Duodenal mucosa (tissue), 2 donors: ENCODE data around the gene NEUROG2.
"Not testable (repeated sequence)": the region's sequence is repeated elsewhere in the genome, so short reads cannot be mapped to it uniquely, and the experiment has no call there.

ENCODE experiments used
- H3K27ac ChIP-seq: one replicate; pipeline ENCODE4 v1.7.0; 2013; ENCODE audit warnings: low read depth, low read length
- H3K27me3 ChIP-seq, 2 donors: one replicate each; pipeline ENCODE4 v1.7.0; 2013; ENCODE audit warnings: low read length in 2 of 2, control low read depth in 1 of 2; ENCODE audit not compliant: insufficient read depth in 2 of 2, control insufficient read depth in 1 of 2
- H3K36me3 ChIP-seq, 2 donors: one replicate each; pipeline ENCODE4 v1.7.0; 2013; ENCODE audit warnings: low read length in 2 of 2, control low read depth in 1 of 2; ENCODE audit not compliant: insufficient read depth in 2 of 2, control insufficient read depth in 1 of 2
- H3K4me1 ChIP-seq, 2 donors: one replicate each; pipeline ENCODE4 v1.7.0; 2013; ENCODE audit warnings: low read length in 2 of 2, control low read depth in 1 of 2; ENCODE audit not compliant: insufficient read depth in 2 of 2, control insufficient read depth in 1 of 2
- H3K4me3 ChIP-seq, 2 donors: one replicate each; pipeline ENCODE4 v1.7.0; 2013; ENCODE audit warnings: low read length in 2 of 2, low read depth in 1 of 2
- H3K9ac ChIP-seq, 2 donors: one replicate each; pipeline ENCODE4 v1.7.0; 2013; ENCODE audit warnings: low read length in 2 of 2, low read depth in 1 of 2
- H3K9me3 ChIP-seq, 2 donors: one replicate each; pipeline ENCODE4 v1.7.0; 2013; ENCODE audit warnings: low read length in 2 of 2, control low read depth in 1 of 2; ENCODE audit not compliant: control insufficient read depth in 1 of 2

The NEUROG2 gene

DNA sequence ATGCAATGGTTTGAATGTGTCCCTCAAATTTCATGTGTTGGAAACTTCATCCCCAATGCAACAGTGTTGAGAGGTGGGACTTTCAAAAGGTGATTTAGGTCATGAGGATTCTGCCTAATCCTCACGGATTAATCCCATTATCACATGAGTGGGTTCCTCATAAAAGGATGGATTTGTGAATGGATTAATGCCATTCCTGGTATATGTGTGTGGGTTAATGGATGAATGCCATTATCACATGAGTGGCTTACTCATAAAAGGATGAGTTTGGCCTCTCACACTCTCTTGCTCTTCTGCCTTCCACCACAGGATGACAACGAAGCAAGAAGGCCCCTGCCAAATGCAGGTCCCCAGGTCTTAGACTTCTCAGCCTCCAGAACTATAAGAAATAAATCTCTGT is 30.5 kb upstream of the NEUROG2 start:
- no peaks in the 10 kb centered on the region for H3K9me3 ChIP-seq
- H3K4me3 ChIP-seq = no peak overlapping the region
- no peaks in the 10 kb centered on the region for H3K27me3 ChIP-seq
- H3K36me3 ChIP-seq = no peaks in the 10 kb centered on the region
- no peaks in the 10 kb centered on the region for H3K4me1 ChIP-seq
- no peak overlapping the region for H3K9ac ChIP-seq
- H3K27ac ChIP-seq = no peak overlapping the region

DNA sequence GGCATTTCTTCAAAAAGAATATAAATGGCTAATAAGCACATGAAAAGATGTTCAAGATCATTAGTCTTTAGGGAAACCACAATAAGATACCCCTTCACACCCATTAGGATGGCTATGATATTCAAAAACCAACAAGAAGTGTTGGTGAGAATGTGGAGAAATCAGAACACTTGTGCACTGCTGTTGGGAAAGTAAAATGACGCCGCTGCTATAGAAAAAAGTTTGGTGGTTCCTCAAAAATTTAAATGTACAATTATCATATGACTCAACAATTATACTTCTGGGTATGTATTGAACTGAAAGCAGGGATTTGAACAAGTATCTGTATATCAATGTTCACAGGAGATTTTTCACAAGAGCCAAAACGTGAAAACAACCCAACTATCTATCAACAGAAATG is 29.4 kb upstream of the NEUROG2 start:
- H3K27me3 ChIP-seq = no peaks in the 10 kb centered on the region
- H3K27ac ChIP-seq = no peak overlapping the region
- H3K36me3 ChIP-seq = no peaks in the 10 kb centered on the region
- H3K9me3 ChIP-seq = no peaks in the 10 kb centered on the region
- H3K4me3 ChIP-seq = no peak overlapping the region
- no peaks in the 10 kb centered on the region for H3K4me1 ChIP-seq
- no peak overlapping the region for H3K9ac ChIP-seq

DNA sequence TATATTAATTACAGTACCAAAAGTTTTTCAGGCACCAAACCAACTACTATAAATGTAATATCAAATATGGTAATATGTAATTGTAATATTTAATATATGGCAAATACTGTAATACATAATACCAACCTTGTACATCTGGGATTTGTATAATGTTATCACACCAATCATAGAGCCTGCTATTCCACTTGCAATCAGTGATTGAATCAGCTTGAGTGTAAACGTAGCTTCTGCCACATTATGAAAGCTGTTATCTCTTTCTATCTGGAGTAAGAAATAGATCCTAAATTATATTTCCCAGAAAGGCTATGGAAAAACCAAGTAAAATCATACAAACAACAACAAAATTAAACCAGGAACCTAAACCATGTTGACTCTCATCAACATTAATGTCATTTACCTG is 24.7 kb upstream of the NEUROG2 start:
- Histone ChIP-seq H3K27ac (no peak overlapping the region), H3K27me3 (no peaks in the 10 kb centered on the region), H3K9ac (no peak overlapping the region), H3K36me3 (no peaks in the 10 kb centered on the region), H3K4me1 (no peaks in the 10 kb centered on the region), H3K4me3 (no peak overlapping the region), H3K9me3 (no peaks in the 10 kb centered on the region)

DNA sequence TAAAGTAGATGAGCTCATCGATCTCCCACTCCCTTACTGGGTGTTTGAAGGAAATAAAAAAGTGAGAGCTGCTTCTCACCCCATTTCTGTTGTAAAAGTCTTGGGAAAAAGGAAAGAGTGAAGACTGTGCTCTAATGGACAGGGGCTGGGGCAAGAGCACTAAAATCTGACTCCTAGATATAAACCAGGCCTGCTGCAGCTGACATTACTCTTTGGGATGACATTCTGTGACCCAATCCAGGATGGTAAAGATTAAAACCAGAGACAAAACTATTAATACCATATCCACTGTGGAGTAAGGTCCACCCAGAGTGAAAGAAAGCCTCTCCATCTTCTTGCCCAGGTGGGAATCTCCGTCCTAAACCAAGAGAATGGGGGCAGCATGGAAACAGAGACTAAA is 20.1 kb upstream of the NEUROG2 start:
- no peak overlapping the region for H3K27ac ChIP-seq
- H3K4me1 ChIP-seq = no peaks in the 10 kb centered on the region
- H3K9me3 ChIP-seq = no peaks in the 10 kb centered on the region
- H3K27me3 ChIP-seq = no peaks in the 10 kb centered on the region
- H3K36me3 ChIP-seq = no peaks in the 10 kb centered on the region
- H3K9ac ChIP-seq = no peak overlapping the region
- H3K4me3 ChIP-seq = no peak overlapping the region

DNA sequence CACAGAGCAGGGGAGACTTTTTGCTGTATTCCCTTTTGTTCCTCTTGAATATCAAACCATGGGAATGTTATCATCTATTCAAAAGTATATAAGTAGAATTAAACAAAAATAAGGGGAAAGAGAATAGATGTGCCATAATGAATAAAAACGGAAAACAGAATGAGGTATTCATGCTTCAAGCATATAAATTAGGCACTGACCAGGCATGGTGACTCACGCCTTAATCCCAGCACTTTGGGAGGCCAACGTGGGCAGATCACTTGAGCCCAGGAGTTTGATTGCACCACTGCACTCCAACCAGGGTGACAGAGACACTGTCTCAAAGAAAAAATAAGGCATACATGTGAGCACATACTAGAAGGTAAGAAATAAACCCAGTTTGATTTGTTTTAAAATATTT is 16.3 kb upstream of the NEUROG2 start:
- no peak overlapping the region for H3K4me3 ChIP-seq
- no peak overlapping the region for H3K9ac ChIP-seq
- H3K4me1 ChIP-seq = no peaks in the 10 kb centered on the region
- H3K36me3 ChIP-seq = no peaks in the 10 kb centered on the region
- no peaks in the 10 kb centered on the region for H3K27me3 ChIP-seq
- H3K9me3 ChIP-seq = no peaks in the 10 kb centered on the region
- H3K27ac ChIP-seq = no peak overlapping the region

DNA sequence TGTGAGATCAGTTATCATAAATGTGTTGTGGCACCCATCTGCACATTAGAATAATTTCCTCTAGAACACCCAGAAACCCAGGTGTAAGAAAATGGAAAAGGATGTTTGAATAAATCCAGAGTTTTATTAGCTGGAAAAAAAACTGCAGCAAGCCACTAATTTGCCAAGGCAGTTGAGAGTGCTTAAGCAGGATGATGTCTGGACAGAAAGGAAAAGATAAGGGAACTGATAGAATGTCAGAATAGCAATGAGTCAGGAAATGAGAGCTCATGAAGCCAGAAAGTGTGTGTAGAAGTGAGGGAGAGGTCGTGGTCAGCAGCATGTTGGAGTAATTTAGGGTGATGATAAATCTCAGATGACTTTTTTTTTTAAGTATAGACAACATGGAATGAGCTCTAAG is 15.2 kb upstream of the NEUROG2 start:
- H3K36me3 ChIP-seq = no peaks in the 10 kb centered on the region
- no peaks in the 10 kb centered on the region for H3K4me1 ChIP-seq
- no peak overlapping the region for H3K9ac ChIP-seq
- no peak overlapping the region for H3K27ac ChIP-seq
- H3K4me3 ChIP-seq = no peak overlapping the region
- no peaks in the 10 kb centered on the region for H3K9me3 ChIP-seq
- H3K27me3 ChIP-seq = no peaks in the 10 kb centered on the region

DNA sequence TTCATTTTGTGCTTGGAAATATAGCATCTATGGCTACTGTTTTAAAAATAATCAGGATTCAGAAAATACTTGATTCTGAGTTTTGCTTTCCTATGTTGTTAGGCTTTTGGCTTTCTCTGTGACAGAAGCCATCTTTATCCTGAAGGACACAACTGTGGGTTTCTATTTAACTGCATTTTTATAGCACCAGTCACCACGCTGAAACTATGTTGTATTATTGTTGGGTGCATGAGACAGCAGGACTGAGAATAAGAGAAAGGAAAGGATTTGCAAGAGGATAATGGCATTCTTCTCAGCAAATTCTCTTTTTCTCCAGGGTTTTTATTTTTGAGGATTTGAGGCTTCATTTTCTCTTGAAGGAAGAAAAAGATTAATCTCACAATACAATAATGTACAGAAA is 10.1 kb upstream of the NEUROG2 start:
- Histone ChIP-seq H3K27ac (no peak overlapping the region), H3K9ac (no peak overlapping the region), H3K36me3 (no peaks in the 10 kb centered on the region), H3K4me1 (peaks cover 11 to 12% of the 10 kb centered on the region in 2 donors), H3K4me3 (no peak overlapping the region), H3K27me3 (peaks cover 36 to 38% of the 10 kb centered on the region in 2 donors), H3K9me3 (no peaks in the 10 kb centered on the region)

DNA sequence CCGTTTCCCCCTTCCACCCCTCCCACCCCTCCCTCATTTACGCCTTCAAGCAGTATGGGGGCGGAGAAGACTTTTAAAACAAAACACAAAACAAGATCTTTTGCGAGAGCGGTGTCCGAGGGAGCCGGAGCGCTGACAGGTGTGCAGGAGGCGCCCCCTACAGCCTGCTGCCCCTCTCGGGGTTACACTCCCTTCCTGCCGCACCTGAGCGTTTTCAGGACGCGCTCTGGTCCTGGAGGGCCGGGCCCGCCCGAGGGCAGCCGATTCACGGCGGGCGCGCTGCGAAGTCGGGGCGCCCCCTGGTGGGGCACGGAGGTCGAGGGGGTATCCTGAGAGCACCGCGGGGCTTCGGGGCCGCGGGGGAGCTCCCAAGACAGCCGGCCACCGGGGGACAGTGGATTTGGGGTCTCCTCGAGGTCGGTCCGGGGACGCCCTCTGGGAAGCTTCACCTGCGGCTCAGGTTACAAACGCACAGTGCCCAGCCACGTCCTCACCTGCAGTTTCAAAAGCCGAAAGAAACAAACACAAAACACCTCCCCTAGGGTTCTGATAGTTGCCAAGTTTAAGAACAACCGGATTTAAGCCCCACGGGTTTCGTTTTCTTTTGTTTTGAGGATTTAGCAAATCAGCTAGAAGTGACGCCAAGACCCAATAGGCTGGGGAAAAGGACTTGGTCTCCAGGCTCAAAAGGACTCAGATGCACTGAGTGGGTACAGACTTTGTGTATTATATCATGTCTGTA is 8.0 kb upstream of the NEUROG2 start:
- H3K27ac ChIP-seq = no peak overlapping the region
- H3K4me1 ChIP-seq = peaks cover 12 to 16% of the 10 kb centered on the region in 2 donors
- no peak overlapping the region for H3K9ac ChIP-seq
- peaks cover 52 to 59% of the 10 kb centered on the region in 2 donors for H3K27me3 ChIP-seq
- H3K36me3 ChIP-seq = no peaks in the 10 kb centered on the region
- no peaks in the 10 kb centered on the region for H3K9me3 ChIP-seq
- H3K4me3 ChIP-seq = peak overlapping the region; percentile 57 to 58

DNA sequence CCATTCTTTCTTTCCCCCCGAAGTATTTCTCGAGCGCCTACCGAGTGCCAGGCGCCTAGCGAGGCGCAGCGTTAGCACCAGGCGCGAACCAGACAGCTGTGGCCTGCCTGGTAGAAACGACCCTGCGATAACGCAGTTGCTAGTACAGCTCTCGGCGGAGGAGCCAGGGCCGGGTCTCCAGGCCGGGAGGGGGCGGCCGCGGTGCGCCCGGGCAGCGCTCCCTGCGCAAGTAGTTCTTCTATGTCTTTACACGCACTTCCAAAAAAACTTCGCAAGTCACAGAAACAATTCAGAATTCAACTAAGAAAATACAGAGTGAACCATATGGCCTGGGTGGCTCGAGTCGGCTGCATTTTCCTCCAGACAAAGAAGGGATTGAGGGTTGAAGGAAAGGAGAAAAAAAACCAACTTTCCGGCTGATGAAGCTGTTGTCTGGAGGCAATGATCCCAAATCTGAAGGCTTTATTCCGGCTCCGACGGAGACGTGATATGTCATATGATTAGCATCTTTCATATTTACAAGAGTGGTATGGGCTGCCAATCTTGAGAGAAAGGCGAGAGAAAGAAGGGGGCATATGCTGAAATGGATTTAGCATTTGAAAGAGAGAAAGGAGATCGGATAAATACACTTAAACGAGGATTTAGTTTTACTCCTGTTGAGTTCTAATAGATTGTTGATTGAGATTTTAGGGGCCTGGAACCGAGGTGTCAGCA is 7.2 kb upstream of the NEUROG2 start:
- H3K36me3 ChIP-seq = no peaks in the 10 kb centered on the region
- no peaks in the 10 kb centered on the region for H3K9me3 ChIP-seq
- peaks cover 12 to 16% of the 10 kb centered on the region in 2 donors for H3K4me1 ChIP-seq
- peaks cover 59 to 67% of the 10 kb centered on the region in 2 donors for H3K27me3 ChIP-seq
- no peak overlapping the region for H3K27ac ChIP-seq
- H3K4me3 ChIP-seq = peak overlapping the region; percentile 57 to 58
- H3K9ac ChIP-seq = no peak overlapping the region

DNA sequence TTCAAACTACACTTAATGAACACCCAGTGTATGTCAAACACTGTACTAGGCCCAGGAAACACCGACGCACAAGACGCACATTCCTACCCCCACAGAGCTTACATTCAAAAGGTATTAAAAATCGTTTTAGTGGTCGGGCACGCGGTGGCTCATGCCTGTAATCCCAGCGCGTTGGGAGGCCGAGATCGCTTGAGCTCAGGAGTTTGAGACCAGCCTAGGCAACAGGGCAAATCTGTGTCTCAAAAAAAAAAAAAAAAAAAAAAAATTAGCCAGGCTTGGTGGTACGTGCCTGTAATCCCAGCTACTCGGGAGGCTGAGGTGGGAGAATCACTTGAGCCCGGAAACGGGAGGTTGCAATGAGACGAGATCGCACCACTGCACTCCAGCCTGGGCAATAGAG is 6.5 kb upstream of the NEUROG2 start:
- H3K9ac ChIP-seq, H3K9me3 ChIP-seq, H3K36me3 ChIP-seq, H3K27ac ChIP-seq, H3K4me3 ChIP-seq: not testable (repeated sequence)
- peaks cover 12 to 20% of the 10 kb centered on the region in 2 donors for H3K4me1 ChIP-seq
- peaks cover 64 to 74% of the 10 kb centered on the region in 2 donors for H3K27me3 ChIP-seq
